HCT116 (cell line): ENCODE results near the gene PRPF8. TPM values are rescaled to one million over a fixed set of nuclear protein-coding genes. Genes with fewer than 3 reads are reported as not detected.

Experiments
- ATAC-seq: fragments of 200-7000 bp; cut with Tn5 transposase; 2 replicates; pipeline ENCODE4 v1.9.1; 2020; ENCODE audit warnings: mild to moderate bottlenecking, moderate library complexity
- BruUV-seq: library from RNA; stranded (reverse); fragments of 400-500 nt; replicated peaks from 2 replicates; lab custom pipeline; 2021; lab: Mats Ljungman, UMichigan
- CTCF ChIA-PET: fragments of 300-600 bp; sonication (Branson Sonifier 250); formaldehyde crosslinking; loops from one replicate; lab custom pipeline; 2021; ENCODE audit warnings: antibody characterized with exemption; lab: Charles Lee
- POLR2A ChIA-PET: fragments of 300-600, 350-600 bp; sonication (Branson Sonifier 250); formaldehyde crosslinking; loops from one replicate; lab custom pipeline; 2021; ENCODE audit warnings: antibody characterized with exemption; lab: Charles Lee
- RAD21 ChIA-PET, 2 experiments: fragments of 300-600 bp; sonication (Branson Sonifier 250); formaldehyde crosslinking; loops; one replicate each; lab custom pipeline; 2023; ENCODE audit warnings: low total read pairs in 2 of 2; ENCODE audit not compliant: uncharacterized antibody in 2 of 2, unreplicated experiment in 2 of 2, low non-redundant PET in 1 of 2; lab: Charles Lee
- DNase-seq: peaks from one replicate; pipeline ENCODE4 v3.0.0-alpha.2; 2010; ENCODE audit warnings: low read depth, low spot score
- H2AFZ ChIP-seq: fragments of 200-600 bp; shearing (Covaris generic), sonication (generic); 2 replicates; pipeline ENCODE4 v1.6.1; 2017; ENCODE audit warnings: low read depth, mixed run types, mixed read lengths, antibody characterized with exemption, low read length; ENCODE audit not compliant: poor library complexity, severe bottlenecking
- H3K27ac ChIP-seq: 2 replicates; pipeline ENCODE4 v1.5.1; 2012; ENCODE audit warnings: low read depth, low read length
- H3K27me3 ChIP-seq: fragments of 200-600 bp; sonication (generic); 2 replicates; pipeline ENCODE4 v1.6.1; 2016; ENCODE audit warnings: mixed run types, low read length, mixed read lengths; ENCODE audit not compliant: insufficient read depth
- H3K36me3 ChIP-seq, 2 experiments: fragments of 200-500 bp in 1 of 2; fragments of 200-600 bp in 1 of 2; sonication (Bioruptor generic) in 1 of 2; sonication (generic) in 1 of 2; 2 replicates each; pipeline versions ENCODE4 v1.5.1 to v1.6.1; 2014 to 2016; ENCODE audit warnings: low read length in 2 of 2, inconsistent platforms in 1 of 2, mixed read lengths in 1 of 2, mixed run types in 1 of 2; ENCODE audit not compliant: insufficient read depth in 2 of 2, control insufficient read depth in 1 of 2
- H3K4me1 ChIP-seq, 2 experiments: fragments of 200-600 bp in 1 of 2; sonication (generic) in 1 of 2; 2 replicates each; pipeline versions ENCODE4 v1.5.1 to v1.6.1; 2012 to 2017; ENCODE audit warnings: low read length in 2 of 2, inconsistent platforms in 1 of 2, mild to moderate bottlenecking in 1 of 2, mixed read lengths in 1 of 2, mixed run types in 1 of 2, moderate library complexity in 1 of 2; ENCODE audit not compliant: insufficient read depth in 2 of 2, control insufficient read depth in 1 of 2
- H3K4me2 ChIP-seq: fragments of 200-600 bp; sonication (generic); 2 replicates; pipeline ENCODE4 v1.6.1; 2017; ENCODE audit warnings: mixed run types, low read length, mixed read lengths
- H3K4me3 ChIP-seq, 2 experiments: fragments of 200-600 bp in 1 of 2; sonication (generic) in 1 of 2; replicated peaks in 1 of 2; 2 replicates each; pipeline ENCODE4 v1.5.1; 2011 to 2016; ENCODE audit warnings: low read length in 2 of 2, control low read depth in 1 of 2, low read depth in 1 of 2, mild to moderate bottlenecking in 1 of 2, mixed read lengths in 1 of 2, mixed run types in 1 of 2
- H3K79me2 ChIP-seq: fragments of 200-600 bp; sonication (generic); 2 replicates; pipeline ENCODE4 v1.6.1; 2017; ENCODE audit warnings: mild to moderate bottlenecking, mixed run types, low read length, moderate library complexity, mixed read lengths; ENCODE audit not compliant: insufficient read depth
- H3K9ac ChIP-seq: fragments of 200-600 bp; sonication (generic); 2 replicates; pipeline ENCODE4 v1.6.1; 2016; ENCODE audit warnings: low read length, mixed read lengths
- H3K9me2 ChIP-seq: fragments of 200-600 bp; sonication (generic), shearing (Covaris generic); 2 replicates; pipeline ENCODE4 v1.6.1; 2017; ENCODE audit warnings: mixed run types, mild to moderate bottlenecking, moderate library complexity; ENCODE audit not compliant: insufficient read depth
- H3K9me3 ChIP-seq, 2 experiments: fragments of 200-500 bp in 1 of 2; fragments of 200-600 bp in 1 of 2; sonication (Bioruptor generic) in 1 of 2; sonication (generic) in 1 of 2; 2 replicates each; pipeline ENCODE4 v1.6.1; 2014 to 2017; ENCODE audit warnings: low read length in 2 of 2, mixed read lengths in 2 of 2, inconsistent platforms in 1 of 2, low read depth in 1 of 2, mild to moderate bottlenecking in 1 of 2, mixed run types in 1 of 2, moderate library complexity in 1 of 2; ENCODE audit not compliant: control insufficient read depth in 1 of 2, insufficient read depth in 1 of 2
- H4K20me1 ChIP-seq: fragments of 200-600 bp; sonication (generic), shearing (Covaris generic); 2 replicates; pipeline ENCODE4 v1.6.1; 2017; ENCODE audit warnings: mixed run types, mild to moderate bottlenecking, moderate library complexity; ENCODE audit not compliant: insufficient read depth
- CBX3 ChIP-seq: IDR thresholded peaks from 2 replicates; pipeline ENCODE4 v1.6.1; 2012; ENCODE audit warnings: low read depth
- CEBPB ChIP-seq: IDR thresholded peaks from 2 replicates; pipeline ENCODE4 v1.6.1; 2012; ENCODE audit warnings: low read depth
- CTCF ChIP-seq, 3 experiments: fragments of 200-600 bp in 1 of 3; sonication (generic) in 1 of 3; IDR thresholded peaks in 2 of 3; conservative IDR thresholded peaks in 1 of 3; 2 replicates each; pipeline ENCODE4 v1.5.1; 2012 to 2017; ENCODE audit warnings: low read depth in 2 of 3, low read length in 2 of 3, antibody characterized with exemption in 1 of 3, borderline replicate concordance in 1 of 3, control low read depth in 1 of 3, mild to moderate bottlenecking in 1 of 3, mixed read lengths in 1 of 3, mixed run types in 1 of 3, moderate library complexity in 1 of 3; ENCODE audit not compliant: insufficient read depth in 1 of 3
- EGR1 ChIP-seq: IDR thresholded peaks from 2 replicates; pipeline ENCODE4 v1.6.1; 2012; ENCODE audit warnings: low read depth
- ELF1 ChIP-seq: IDR thresholded peaks from 2 replicates; pipeline ENCODE4 v1.6.1; 2012; ENCODE audit warnings: low read depth, borderline replicate concordance
- EZH2 ChIP-seq: fragments of 200-600 bp; sonication (generic); IDR thresholded peaks from 2 replicates; pipeline ENCODE4 v1.6.1; 2017; ENCODE audit warnings: antibody characterized with exemption, mixed run types
- EZH2phosphoT487 ChIP-seq: fragments of 200-600 bp; IDR thresholded peaks from 2 replicates; pipeline ENCODE4 v1.6.1; 2018; ENCODE audit warnings: antibody characterized with exemption, borderline replicate concordance
- FOSL1 ChIP-seq: IDR thresholded peaks from 2 replicates; pipeline ENCODE4 v1.6.1; 2012; ENCODE audit warnings: low read depth
- JUND ChIP-seq: IDR thresholded peaks from 2 replicates; pipeline ENCODE4 v1.6.1; 2012
- MAX ChIP-seq: IDR thresholded peaks from 2 replicates; pipeline ENCODE4 v1.6.1; 2012
- POLR2A ChIP-seq: IDR thresholded peaks from 2 replicates; pipeline ENCODE4 v1.7.0; 2011; ENCODE audit warnings: borderline replicate concordance; ENCODE audit not compliant: insufficient read depth, insufficient read length; ENCODE audit errors: extremely low read depth
- POLR2AphosphoS5 ChIP-seq: IDR thresholded peaks from 2 replicates; pipeline ENCODE4 v1.6.1; 2011; ENCODE audit warnings: mild to moderate bottlenecking, low read depth, low read length, moderate library complexity
- RAD21 ChIP-seq: IDR thresholded peaks from 2 replicates; pipeline ENCODE4 v1.6.1; 2012; ENCODE audit warnings: low read depth, mild to moderate bottlenecking
- SIN3A ChIP-seq: IDR thresholded peaks from 2 replicates; pipeline ENCODE4 v1.6.1; 2012; ENCODE audit warnings: low read depth
- SP1 ChIP-seq: IDR thresholded peaks from 2 replicates; pipeline ENCODE4 v1.6.1; 2012; ENCODE audit warnings: low read depth
- SRF ChIP-seq: IDR thresholded peaks from 2 replicates; pipeline ENCODE4 v1.6.1; 2012; ENCODE audit warnings: low read depth
- TCF7L2 ChIP-seq: IDR thresholded peaks from 2 replicates; pipeline ENCODE4 v1.7.0; 2011; ENCODE audit warnings: borderline replicate concordance, inconsistent platforms; ENCODE audit not compliant: insufficient read depth, insufficient read length; ENCODE audit errors: extremely low read depth
- YY1 ChIP-seq: IDR thresholded peaks from 2 replicates; pipeline ENCODE4 v1.6.1; 2011; ENCODE audit warnings: low read length, low read depth, moderate library complexity, mild to moderate bottlenecking; ENCODE audit not compliant: insufficient replicate concordance; ENCODE audit errors: extremely low read depth
- ZFX ChIP-seq: fragments of 450-650 bp; IDR thresholded peaks from 2 replicates; pipeline ENCODE4 v1.6.1; 2017
- ZNF274 ChIP-seq: fragments of 200-500 bp; sonication (Bioruptor generic); IDR thresholded peaks from 2 replicates; pipeline ENCODE4 v1.6.1; 2014; ENCODE audit warnings: mild to moderate bottlenecking, low read depth, low read length, inconsistent platforms
- intact Hi-C: fragments of 100-400 bp; cut with micrococcal nuclease; formaldehyde crosslinking; loops from 2 replicates; pipeline ENCODE4 v1.10.0; 2022
- total RNA-seq: library from RNA; stranded (reverse); gene quantifications from one replicate; pipeline ENCODE4 v1.2.1, GENCODE V29; 2021; ENCODE audit not compliant: unreplicated experiment

PRPF8 gene
- total RNA-seq, 1 experiment from 2014 or later, result 386 TPM

DNA sequence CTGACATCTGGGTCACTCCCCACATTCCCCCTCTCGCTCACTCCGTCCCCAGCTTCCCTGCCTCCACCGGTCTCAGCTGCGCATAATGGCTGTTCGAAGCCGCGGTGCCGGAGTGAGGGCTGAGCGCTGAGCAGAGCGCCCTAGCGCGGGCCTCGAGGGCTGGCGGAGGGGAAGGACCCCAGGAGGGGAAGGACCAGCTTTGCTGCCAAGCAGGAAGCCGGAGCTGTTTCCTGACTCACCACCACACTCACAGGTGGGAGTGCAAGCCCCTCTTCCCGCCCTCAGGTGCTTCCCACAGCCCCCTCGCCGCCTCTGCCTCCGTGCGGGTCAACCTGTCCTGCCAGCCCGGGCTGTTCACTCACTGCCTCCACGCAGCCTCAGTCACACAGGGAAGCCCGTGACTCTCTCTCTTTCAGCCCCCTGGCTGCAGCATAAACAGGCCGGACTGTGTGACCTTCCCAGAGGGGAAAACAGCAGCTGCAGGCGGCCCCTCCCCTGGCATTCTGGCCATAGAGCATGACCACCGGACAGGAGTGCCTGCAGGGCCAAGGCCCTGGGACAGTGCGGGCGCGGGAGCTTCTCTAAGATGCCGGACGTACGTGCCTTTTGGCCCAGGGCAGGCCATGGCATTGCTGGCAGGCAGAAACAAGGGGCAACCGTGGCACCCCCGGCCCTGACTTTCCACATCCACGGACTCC, 79.7 kb downstream of the PRPF8 start:
- POLR2A ChIA-PET, result interaction anchor here (1.2 kb wide), 1 partner anchor 13 kb away, joined by 3 read pairs; no protein-coding TSS in a partner anchor
- no TSS peak for BruUV-seq
- H4K20me1 ChIP-seq, result no peaks in the 10 kb centered on the region
- H3K4me3 ChIP-seq, result no peak overlapping the region
- DNase-seq, result no peak
- H3K36me3 ChIP-seq, result no peaks in the 10 kb centered on the region
- no peak overlapping the region for H3K27ac ChIP-seq
- peaks cover 5 to 12% of the 10 kb centered on the region in 2 experiments; a peak in 2 of 4 replicates for H3K9me3 ChIP-seq
- CTCF ChIA-PET, result no interaction called here
- RAD21 ChIA-PET, result no interaction called here
- H3K27me3 ChIP-seq, result no peaks in the 10 kb centered on the region
- no peak overlapping the region for H3K4me2 ChIP-seq
- H2AFZ ChIP-seq, result no peak overlapping the region
- intact Hi-C loops, result no loop called here
- H3K9me2 ChIP-seq, result no peaks in the 10 kb centered on the region
- no peak for TF ChIP-seq POLR2A
- no peak for TF ChIP-seq POLR2AphosphoS5
- no peak for TF ChIP-seq MAX
- no peak for TF ChIP-seq SP1
- no peak for TF ChIP-seq CBX3
- TF ChIP-seq TCF7L2, result no peak
- no peak for TF ChIP-seq SIN3A
- TF ChIP-seq RAD21, result no peak
- TF ChIP-seq CTCF (IDR thresholded peaks at IDR 0.05 in 2 of 3, conservative IDR thresholded peaks at IDR 0.05 in 1 of 3; ENCODE audit: borderline replicate concordance in 1 of 3, insufficient read depth in 1 of 3, low read depth in 2 of 3, low read length in 2 of 3), result no peak
- no peak for TF ChIP-seq EGR1
- TF ChIP-seq ELF1, result no peak
- no peak for TF ChIP-seq ZFX
- no peak for TF ChIP-seq ZNF274
- TF ChIP-seq JUND, result no peak
- TF ChIP-seq YY1, result no peak
- TF ChIP-seq FOSL1, result no peak
- TF ChIP-seq CEBPB, result no peak
- TF ChIP-seq EZH2, result no peak
- no peak for TF ChIP-seq EZH2phosphoT487
- no peak for TF ChIP-seq SRF
- H3K4me1 ChIP-seq, result no peaks in the 10 kb centered on the region
- no peak overlapping the region for H3K9ac ChIP-seq
- ATAC-seq, result no peak
- H3K79me2 ChIP-seq, result no peaks in the 10 kb centered on the region
